Endothelial cell of umbilical vein (primary cell): ENCODE data around the gene ROBO2. TPM values are rescaled to one million over a fixed set of nuclear protein-coding genes. Genes with fewer than 3 reads are reported as not detected.

ENCODE experiments used
- BruUV-seq: library from RNA; stranded (reverse); fragments of 400-500 nt; replicated peaks from 2 replicates; lab custom pipeline; 2021; lab: Mats Ljungman, UMichigan
- CTCF ChIA-PET: fragments of 300-600, 350-600 bp; sonication (Branson Sonifier 250); formaldehyde crosslinking; loops from one replicate; lab custom pipeline; 2021; ENCODE audit warnings: antibody characterized with exemption, inconsistent platforms; lab: Charles Lee
- POLR2A ChIA-PET: fragments of 300-600, 350-600 bp; sonication (Branson Sonifier 250); formaldehyde crosslinking; loops from one replicate; lab custom pipeline; 2021; ENCODE audit warnings: antibody characterized with exemption, inconsistent platforms; lab: Charles Lee
- DNase-seq: peaks from one replicate; pipeline ENCODE4 v3.0.0-alpha.2; 2011; ENCODE audit warnings: low read depth, low spot score
- FAIRE-seq: peaks from 2 replicates; lab custom pipeline; 2011; peaks lifted over from hg19 to GRCh38; lab: Jason Lieb, UNC
- H2AFZ ChIP-seq: 2 replicates; pipeline ENCODE4 v1.6.0; 2012; ENCODE audit warnings: low read depth, low read length, control low read depth, inconsistent platforms
- H3K27ac ChIP-seq: 2 replicates; pipeline ENCODE4 v1.5.1; 2011; ENCODE audit warnings: low read depth, mild to moderate bottlenecking, control low read depth, low read length, moderate library complexity; ENCODE audit not compliant: insufficient read depth
- H3K27me3 ChIP-seq, 2 experiments: 2 replicates each; pipeline versions ENCODE4 v1.6.0 to v1.6.1; 2011; ENCODE audit warnings: low read length in 2 of 2, mixed read lengths in 1 of 2; ENCODE audit not compliant: control insufficient read depth in 2 of 2, insufficient read depth in 2 of 2
- H3K36me3 ChIP-seq, 2 experiments: 2 replicates in 1 of 2; 3 replicates in 1 of 2; pipeline ENCODE4 v1.5.1; 2011; ENCODE audit warnings: low read length in 2 of 2, mild to moderate bottlenecking in 1 of 2, moderate library complexity in 1 of 2; ENCODE audit not compliant: control insufficient read depth in 2 of 2, insufficient read depth in 2 of 2; ENCODE audit errors: extremely low read depth in 1 of 2
- H3K4me1 ChIP-seq: 3 replicates; pipeline ENCODE4 v1.5.1; 2011; ENCODE audit warnings: mild to moderate bottlenecking, low read length; ENCODE audit not compliant: control insufficient read depth, insufficient read depth; ENCODE audit errors: extremely low read depth
- H3K4me2 ChIP-seq: 2 replicates; pipeline ENCODE4 v1.6.1; 2011; ENCODE audit warnings: low read length, control low read depth, mixed read lengths; ENCODE audit not compliant: insufficient read depth
- H3K4me3 ChIP-seq, 3 experiments: fragments of 200-600 bp in 1 of 3; sonication (generic), shearing (Covaris generic) in 1 of 3; replicated peaks in 1 of 3; 2 replicates each; pipeline ENCODE4 v1.5.1; 2011 to 2016; ENCODE audit warnings: control low read depth in 3 of 3, low read length in 3 of 3, mild to moderate bottlenecking in 2 of 3, inconsistent platforms in 1 of 3, low read depth in 1 of 3, moderate library complexity in 1 of 3; ENCODE audit not compliant: insufficient read depth in 1 of 3
- H3K79me2 ChIP-seq: 2 replicates; pipeline ENCODE4 v1.6.0; 2012; ENCODE audit warnings: low read length, inconsistent platforms; ENCODE audit not compliant: control insufficient read depth, insufficient read depth
- H3K9ac ChIP-seq: replicated peaks from 2 replicates; pipeline ENCODE3; 2011; ENCODE audit warnings: low read length, control low read depth; ENCODE audit not compliant: insufficient read depth; ENCODE audit errors: extremely low read depth
- H3K9me1 ChIP-seq: replicated peaks from 3 replicates; pipeline ENCODE4 v1.6.0; 2011; ENCODE audit warnings: mild to moderate bottlenecking, low read length; ENCODE audit not compliant: control insufficient read depth, insufficient read depth; ENCODE audit errors: extremely low read depth
- H3K9me3 ChIP-seq: replicated peaks from 2 replicates; pipeline ENCODE4 v1.5.1; 2012; ENCODE audit warnings: low read length, inconsistent platforms; ENCODE audit not compliant: control insufficient read depth, insufficient read depth
- H4K20me1 ChIP-seq: replicated peaks from 2 replicates; pipeline ENCODE3; 2011; ENCODE audit warnings: mild to moderate bottlenecking, low read length; ENCODE audit not compliant: control insufficient read depth, insufficient read depth; ENCODE audit errors: extremely low read depth
- EZH2 ChIP-seq: IDR thresholded peaks from 2 replicates; pipeline ENCODE4 v1.6.1; 2012; ENCODE audit warnings: borderline replicate concordance, low read depth, mild to moderate bottlenecking, moderate library complexity, low read length, inconsistent platforms; ENCODE audit not compliant: severe bottlenecking
- FOS ChIP-seq: IDR thresholded peaks from 2 replicates; pipeline ENCODE4 v1.6.1; 2011; ENCODE audit warnings: mild to moderate bottlenecking, low read length, moderate library complexity, borderline replicate concordance; ENCODE audit not compliant: insufficient read depth
- GATA2 ChIP-seq: IDR thresholded peaks from 2 replicates; pipeline ENCODE4 v1.7.0; 2011; ENCODE audit warnings: low read depth, mild to moderate bottlenecking, moderate library complexity, mixed read lengths, low read length; ENCODE audit not compliant: insufficient read length, insufficient read depth
- JUN ChIP-seq: IDR thresholded peaks from 2 replicates; pipeline ENCODE4 v1.6.1; 2011; ENCODE audit warnings: borderline replicate concordance, low read depth; ENCODE audit not compliant: insufficient read length, insufficient read depth
- MYC ChIP-seq: IDR thresholded peaks from one replicate; pipeline ENCODE4 v1.6.1; 2011; ENCODE audit warnings: mild to moderate bottlenecking, low read depth, low read length
- POLR2A ChIP-seq: IDR thresholded peaks from 2 replicates; pipeline ENCODE4 v1.6.1; 2012; ENCODE audit warnings: low read depth, mild to moderate bottlenecking, control low read depth, low read length
- POLR2AphosphoS5 ChIP-seq: IDR thresholded peaks from 2 replicates; pipeline ENCODE4 v1.6.1; 2012; ENCODE audit warnings: low read depth, mild to moderate bottlenecking, control low read depth, low read length, moderate library complexity; ENCODE audit not compliant: insufficient read depth
- dilution Hi-C: fragments of 300-500 bp; cut with MboI; formaldehyde crosslinking; loops from one replicate; pipeline ENCODE4 v1.15.0; 2019; ENCODE audit warnings: low sequenced_read_pairs; ENCODE audit not compliant: extremely low pct_ligation_motif_present
- intact Hi-C: fragments of 100-400 bp; cut with micrococcal nuclease; formaldehyde crosslinking; loops from one replicate; pipeline ENCODE4 v1.10.0; 2022
- polyA plus RNA-seq, 4 experiments: library from polyadenylated mRNA; depleted of rRNA in 3 of 4; stranded (reverse) in 3 of 4; unstranded in 1 of 4; fragments of >200 nt; gene quantifications; 2 replicates each; pipeline versions ENCODE4 v1.2.1 to v1.2.3, GENCODE V29; 2011 to 2012; ENCODE audit warnings: missing spikeins in 1 of 4
- total RNA-seq: library from RNA; stranded (reverse); gene quantifications from 2 replicates; pipeline ENCODE4 v1.2.3, GENCODE V29; 2021
- TF ChIP-seq, protein P1 (sequence below), 2 donors: IDR thresholded peaks; 1 replicate in 1 of 2; 2 replicates in 1 of 2; pipeline ENCODE4 v1.5.1; 2011; ENCODE audit warnings: low read length in 2 of 2, mild to moderate bottlenecking in 2 of 2, moderate library complexity in 2 of 2, control low read depth in 1 of 2, inconsistent platforms in 1 of 2, low read depth in 1 of 2; ENCODE audit not compliant: insufficient read depth in 1 of 2; ENCODE audit errors: extremely low read depth in 1 of 2
- TF ChIP-seq, protein P2 (sequence below): IDR thresholded peaks from 2 replicates; pipeline ENCODE4 v1.6.1; 2011; ENCODE audit not compliant: insufficient read depth, insufficient read length

Gene ROBO2
- total and polyA plus RNA-seq, 2 donors (not counting 3 experiments of a cell fraction or from before 2014, with no cell fraction given): not detected

DNA sequence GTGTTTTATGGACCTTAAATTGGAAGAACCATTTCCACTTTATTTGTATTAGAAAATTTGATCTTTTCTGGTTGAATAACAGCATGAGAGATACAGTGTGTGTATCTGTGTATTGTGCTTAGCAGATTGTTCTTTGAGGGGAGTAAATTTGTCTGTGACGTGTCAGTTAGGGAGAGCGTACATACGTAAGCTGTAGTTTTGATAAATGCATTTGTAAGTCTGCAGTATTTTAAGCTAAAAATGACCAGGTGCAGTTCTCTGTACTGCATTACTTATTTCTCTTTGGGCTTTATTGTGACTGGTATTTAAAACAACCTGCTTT is 264.8 kb downstream of the ROBO2 start:
- Histone ChIP-seq H3K27me3 (no peaks in the 10 kb centered on the region), H3K9ac (no peak overlapping the region), H3K79me2 (no peaks in the 10 kb centered on the region), H2AFZ (no peak overlapping the region), H3K4me2 (no peak overlapping the region), H3K27ac (no peak overlapping the region), H3K4me1 (no peaks in the 10 kb centered on the region), H3K4me3 (no peak overlapping the region), H3K9me3 (no peaks in the 10 kb centered on the region), H4K20me1 (no peaks in the 10 kb centered on the region), H3K36me3 (no peaks in the 10 kb centered on the region), H3K9me1 (no peaks in the 10 kb centered on the region)
- no peak for FAIRE-seq
- ChIA-PET CTCF (no interaction called here), POLR2A (no interaction called here)
- dilution Hi-C loops: no loop called here
- TF ChIP-seq POLR2A: no peak
- no peak for TF ChIP-seq JUN
- no peak for TF ChIP-seq POLR2AphosphoS5
- TF ChIP-seq, protein P1, sequence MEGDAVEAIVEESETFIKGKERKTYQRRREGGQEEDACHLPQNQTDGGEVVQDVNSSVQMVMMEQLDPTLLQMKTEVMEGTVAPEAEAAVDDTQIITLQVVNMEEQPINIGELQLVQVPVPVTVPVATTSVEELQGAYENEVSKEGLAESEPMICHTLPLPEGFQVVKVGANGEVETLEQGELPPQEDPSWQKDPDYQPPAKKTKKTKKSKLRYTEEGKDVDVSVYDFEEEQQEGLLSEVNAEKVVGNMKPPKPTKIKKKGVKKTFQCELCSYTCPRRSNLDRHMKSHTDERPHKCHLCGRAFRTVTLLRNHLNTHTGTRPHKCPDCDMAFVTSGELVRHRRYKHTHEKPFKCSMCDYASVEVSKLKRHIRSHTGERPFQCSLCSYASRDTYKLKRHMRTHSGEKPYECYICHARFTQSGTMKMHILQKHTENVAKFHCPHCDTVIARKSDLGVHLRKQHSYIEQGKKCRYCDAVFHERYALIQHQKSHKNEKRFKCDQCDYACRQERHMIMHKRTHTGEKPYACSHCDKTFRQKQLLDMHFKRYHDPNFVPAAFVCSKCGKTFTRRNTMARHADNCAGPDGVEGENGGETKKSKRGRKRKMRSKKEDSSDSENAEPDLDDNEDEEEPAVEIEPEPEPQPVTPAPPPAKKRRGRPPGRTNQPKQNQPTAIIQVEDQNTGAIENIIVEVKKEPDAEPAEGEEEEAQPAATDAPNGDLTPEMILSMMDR (IDR thresholded peaks at IDR 0.05; ENCODE audit: extremely low read depth in 1 of 2, insufficient read depth in 1 of 2, low read depth in 1 of 2, low read length in 2 of 2): no peak
- TF ChIP-seq FOS: no peak
- no peak for TF ChIP-seq MYC
- TF ChIP-seq GATA2: no peak
- TF ChIP-seq, protein P2, sequence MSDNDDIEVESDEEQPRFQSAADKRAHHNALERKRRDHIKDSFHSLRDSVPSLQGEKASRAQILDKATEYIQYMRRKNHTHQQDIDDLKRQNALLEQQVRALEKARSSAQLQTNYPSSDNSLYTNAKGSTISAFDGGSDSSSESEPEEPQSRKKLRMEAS: no peak
- TF ChIP-seq EZH2: no peak
- intact Hi-C loops: no loop called here
- no peak for DNase-seq
- no TSS peak for BruUV-seq
